Endothelial cell of umbilical vein (primary cell): ENCODE data around the gene PERM1. TPM values are rescaled to one million over a fixed set of nuclear protein-coding genes. Genes with fewer than 3 reads are reported as not detected.

ENCODE experiments used
- BruUV-seq: library from RNA; stranded (reverse); fragments of 400-500 nt; replicated peaks from 2 replicates; lab custom pipeline; 2021; lab: Mats Ljungman, UMichigan
- CTCF ChIA-PET: fragments of 300-600, 350-600 bp; sonication (Branson Sonifier 250); formaldehyde crosslinking; loops from one replicate; lab custom pipeline; 2021; ENCODE audit warnings: antibody characterized with exemption, inconsistent platforms; lab: Charles Lee
- POLR2A ChIA-PET: fragments of 300-600, 350-600 bp; sonication (Branson Sonifier 250); formaldehyde crosslinking; loops from one replicate; lab custom pipeline; 2021; ENCODE audit warnings: antibody characterized with exemption, inconsistent platforms; lab: Charles Lee
- DNase-seq: peaks from one replicate; pipeline ENCODE4 v3.0.0-alpha.2; 2011; ENCODE audit warnings: low read depth, low spot score
- FAIRE-seq: peaks from 2 replicates; lab custom pipeline; 2011; peaks lifted over from hg19 to GRCh38; lab: Jason Lieb, UNC
- H2AFZ ChIP-seq: 2 replicates; pipeline ENCODE4 v1.6.0; 2012; ENCODE audit warnings: low read depth, low read length, control low read depth, inconsistent platforms
- H3K27ac ChIP-seq: 2 replicates; pipeline ENCODE4 v1.5.1; 2011; ENCODE audit warnings: low read depth, mild to moderate bottlenecking, control low read depth, low read length, moderate library complexity; ENCODE audit not compliant: insufficient read depth
- H3K27me3 ChIP-seq, 2 experiments: 2 replicates each; pipeline versions ENCODE4 v1.6.0 to v1.6.1; 2011; ENCODE audit warnings: low read length in 2 of 2, mixed read lengths in 1 of 2; ENCODE audit not compliant: control insufficient read depth in 2 of 2, insufficient read depth in 2 of 2
- H3K36me3 ChIP-seq, 2 experiments: 2 replicates in 1 of 2; 3 replicates in 1 of 2; pipeline ENCODE4 v1.5.1; 2011; ENCODE audit warnings: low read length in 2 of 2, mild to moderate bottlenecking in 1 of 2, moderate library complexity in 1 of 2; ENCODE audit not compliant: control insufficient read depth in 2 of 2, insufficient read depth in 2 of 2; ENCODE audit errors: extremely low read depth in 1 of 2
- H3K4me1 ChIP-seq: 3 replicates; pipeline ENCODE4 v1.5.1; 2011; ENCODE audit warnings: mild to moderate bottlenecking, low read length; ENCODE audit not compliant: control insufficient read depth, insufficient read depth; ENCODE audit errors: extremely low read depth
- H3K4me2 ChIP-seq: 2 replicates; pipeline ENCODE4 v1.6.1; 2011; ENCODE audit warnings: low read length, control low read depth, mixed read lengths; ENCODE audit not compliant: insufficient read depth
- H3K4me3 ChIP-seq, 3 experiments: fragments of 200-600 bp in 1 of 3; sonication (generic), shearing (Covaris generic) in 1 of 3; replicated peaks in 1 of 3; 2 replicates each; pipeline ENCODE4 v1.5.1; 2011 to 2016; ENCODE audit warnings: control low read depth in 3 of 3, low read length in 3 of 3, mild to moderate bottlenecking in 2 of 3, inconsistent platforms in 1 of 3, low read depth in 1 of 3, moderate library complexity in 1 of 3; ENCODE audit not compliant: insufficient read depth in 1 of 3
- H3K79me2 ChIP-seq: 2 replicates; pipeline ENCODE4 v1.6.0; 2012; ENCODE audit warnings: low read length, inconsistent platforms; ENCODE audit not compliant: control insufficient read depth, insufficient read depth
- H3K9ac ChIP-seq: replicated peaks from 2 replicates; pipeline ENCODE3; 2011; ENCODE audit warnings: low read length, control low read depth; ENCODE audit not compliant: insufficient read depth; ENCODE audit errors: extremely low read depth
- H3K9me1 ChIP-seq: replicated peaks from 3 replicates; pipeline ENCODE4 v1.6.0; 2011; ENCODE audit warnings: mild to moderate bottlenecking, low read length; ENCODE audit not compliant: control insufficient read depth, insufficient read depth; ENCODE audit errors: extremely low read depth
- H3K9me3 ChIP-seq: replicated peaks from 2 replicates; pipeline ENCODE4 v1.5.1; 2012; ENCODE audit warnings: low read length, inconsistent platforms; ENCODE audit not compliant: control insufficient read depth, insufficient read depth
- H4K20me1 ChIP-seq: replicated peaks from 2 replicates; pipeline ENCODE3; 2011; ENCODE audit warnings: mild to moderate bottlenecking, low read length; ENCODE audit not compliant: control insufficient read depth, insufficient read depth; ENCODE audit errors: extremely low read depth
- EZH2 ChIP-seq: IDR thresholded peaks from 2 replicates; pipeline ENCODE4 v1.6.1; 2012; ENCODE audit warnings: borderline replicate concordance, low read depth, mild to moderate bottlenecking, moderate library complexity, low read length, inconsistent platforms; ENCODE audit not compliant: severe bottlenecking
- FOS ChIP-seq: IDR thresholded peaks from 2 replicates; pipeline ENCODE4 v1.6.1; 2011; ENCODE audit warnings: mild to moderate bottlenecking, low read length, moderate library complexity, borderline replicate concordance; ENCODE audit not compliant: insufficient read depth
- GATA2 ChIP-seq: IDR thresholded peaks from 2 replicates; pipeline ENCODE4 v1.7.0; 2011; ENCODE audit warnings: low read depth, mild to moderate bottlenecking, moderate library complexity, mixed read lengths, low read length; ENCODE audit not compliant: insufficient read length, insufficient read depth
- JUN ChIP-seq: IDR thresholded peaks from 2 replicates; pipeline ENCODE4 v1.6.1; 2011; ENCODE audit warnings: borderline replicate concordance, low read depth; ENCODE audit not compliant: insufficient read length, insufficient read depth
- MYC ChIP-seq: IDR thresholded peaks from one replicate; pipeline ENCODE4 v1.6.1; 2011; ENCODE audit warnings: mild to moderate bottlenecking, low read depth, low read length
- POLR2A ChIP-seq: IDR thresholded peaks from 2 replicates; pipeline ENCODE4 v1.6.1; 2012; ENCODE audit warnings: low read depth, mild to moderate bottlenecking, control low read depth, low read length
- POLR2AphosphoS5 ChIP-seq: IDR thresholded peaks from 2 replicates; pipeline ENCODE4 v1.6.1; 2012; ENCODE audit warnings: low read depth, mild to moderate bottlenecking, control low read depth, low read length, moderate library complexity; ENCODE audit not compliant: insufficient read depth
- dilution Hi-C: fragments of 300-500 bp; cut with MboI; formaldehyde crosslinking; loops from one replicate; pipeline ENCODE4 v1.15.0; 2019; ENCODE audit warnings: low sequenced_read_pairs; ENCODE audit not compliant: extremely low pct_ligation_motif_present
- intact Hi-C: fragments of 100-400 bp; cut with micrococcal nuclease; formaldehyde crosslinking; loops from one replicate; pipeline ENCODE4 v1.10.0; 2022
- polyA plus RNA-seq, 4 experiments: library from polyadenylated mRNA; depleted of rRNA in 3 of 4; stranded (reverse) in 3 of 4; unstranded in 1 of 4; fragments of >200 nt; gene quantifications; 2 replicates each; pipeline versions ENCODE4 v1.2.1 to v1.2.3, GENCODE V29; 2011 to 2012; ENCODE audit warnings: missing spikeins in 1 of 4
- total RNA-seq: library from RNA; stranded (reverse); gene quantifications from 2 replicates; pipeline ENCODE4 v1.2.3, GENCODE V29; 2021
- TF ChIP-seq, protein P1 (sequence below), 2 donors: IDR thresholded peaks; 1 replicate in 1 of 2; 2 replicates in 1 of 2; pipeline ENCODE4 v1.5.1; 2011; ENCODE audit warnings: low read length in 2 of 2, mild to moderate bottlenecking in 2 of 2, moderate library complexity in 2 of 2, control low read depth in 1 of 2, inconsistent platforms in 1 of 2, low read depth in 1 of 2; ENCODE audit not compliant: insufficient read depth in 1 of 2; ENCODE audit errors: extremely low read depth in 1 of 2
- TF ChIP-seq, protein P2 (sequence below): IDR thresholded peaks from 2 replicates; pipeline ENCODE4 v1.6.1; 2011; ENCODE audit not compliant: insufficient read depth, insufficient read length

Gene PERM1
- total and polyA plus RNA-seq, 2 donors (not counting 3 experiments of a cell fraction or from before 2014, with no cell fraction given), result not detected

DNA sequence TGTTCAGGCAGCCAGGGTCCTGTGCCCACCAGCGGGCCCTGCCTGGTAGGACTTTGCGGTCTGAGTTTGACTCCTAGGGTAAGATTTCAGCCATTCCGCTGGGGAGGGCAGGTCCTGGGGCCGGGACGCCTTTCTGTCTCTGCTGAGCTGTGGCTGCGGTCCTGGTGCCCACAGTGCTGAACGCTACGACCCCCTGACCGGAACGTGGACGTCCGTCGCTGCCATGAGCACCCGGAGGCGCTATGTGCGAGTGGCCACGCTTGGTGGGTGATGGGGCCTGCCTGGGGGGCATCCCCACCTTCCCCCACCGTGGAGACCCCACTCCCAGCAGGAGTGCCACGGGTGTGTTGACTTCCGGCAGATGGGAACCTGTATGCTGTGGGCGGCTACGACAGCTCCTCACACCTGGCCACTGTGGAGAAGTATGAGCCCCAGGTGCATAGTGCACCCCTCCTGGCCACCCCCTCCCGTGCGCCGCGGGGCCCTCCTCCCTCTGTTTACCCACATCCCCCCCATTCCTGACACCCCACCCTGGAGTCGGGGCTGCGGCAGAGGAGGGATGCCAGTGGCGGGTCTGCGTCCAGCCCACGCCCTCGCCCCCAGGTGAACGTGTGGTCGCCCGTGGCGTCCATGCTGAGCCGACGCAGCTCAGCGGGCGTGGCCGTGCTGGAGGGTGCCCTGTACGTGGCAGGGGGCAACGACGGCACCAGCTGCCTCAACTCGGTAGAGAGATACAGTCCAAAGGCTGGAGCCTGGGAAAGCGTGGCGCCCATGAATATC, 18.0 kb downstream of the PERM1 start:
- Histone ChIP-seq H2AFZ (no peak overlapping the region), H3K4me1 (peaks cover 11% of the 10 kb centered on the region), H3K4me3 (no peak overlapping the region), H3K79me2 (peaks cover 1% of the 10 kb centered on the region), H3K9me1 (no peaks in the 10 kb centered on the region), H3K27ac (no peak overlapping the region), H3K36me3 (peaks cover 0 to 2% of the 10 kb centered on the region in 2 experiments), H4K20me1 (no peaks in the 10 kb centered on the region), H3K9me3 (no peaks in the 10 kb centered on the region), H3K9ac (no peak overlapping the region), H3K27me3 (no peaks in the 10 kb centered on the region), H3K4me2 (no peak overlapping the region)
- DNase-seq (no peak), FAIRE-seq (no peak)
- TF ChIP-seq, protein P1, sequence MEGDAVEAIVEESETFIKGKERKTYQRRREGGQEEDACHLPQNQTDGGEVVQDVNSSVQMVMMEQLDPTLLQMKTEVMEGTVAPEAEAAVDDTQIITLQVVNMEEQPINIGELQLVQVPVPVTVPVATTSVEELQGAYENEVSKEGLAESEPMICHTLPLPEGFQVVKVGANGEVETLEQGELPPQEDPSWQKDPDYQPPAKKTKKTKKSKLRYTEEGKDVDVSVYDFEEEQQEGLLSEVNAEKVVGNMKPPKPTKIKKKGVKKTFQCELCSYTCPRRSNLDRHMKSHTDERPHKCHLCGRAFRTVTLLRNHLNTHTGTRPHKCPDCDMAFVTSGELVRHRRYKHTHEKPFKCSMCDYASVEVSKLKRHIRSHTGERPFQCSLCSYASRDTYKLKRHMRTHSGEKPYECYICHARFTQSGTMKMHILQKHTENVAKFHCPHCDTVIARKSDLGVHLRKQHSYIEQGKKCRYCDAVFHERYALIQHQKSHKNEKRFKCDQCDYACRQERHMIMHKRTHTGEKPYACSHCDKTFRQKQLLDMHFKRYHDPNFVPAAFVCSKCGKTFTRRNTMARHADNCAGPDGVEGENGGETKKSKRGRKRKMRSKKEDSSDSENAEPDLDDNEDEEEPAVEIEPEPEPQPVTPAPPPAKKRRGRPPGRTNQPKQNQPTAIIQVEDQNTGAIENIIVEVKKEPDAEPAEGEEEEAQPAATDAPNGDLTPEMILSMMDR (IDR thresholded peaks at IDR 0.05; ENCODE audit: extremely low read depth in 1 of 2, insufficient read depth in 1 of 2, low read depth in 1 of 2, low read length in 2 of 2), result no peak
- TF ChIP-seq FOS (no peak), POLR2AphosphoS5 (no peak), POLR2A (no peak), MYC (no peak), GATA2 (no peak), EZH2 (no peak), JUN (no peak)
- TF ChIP-seq, protein P2, sequence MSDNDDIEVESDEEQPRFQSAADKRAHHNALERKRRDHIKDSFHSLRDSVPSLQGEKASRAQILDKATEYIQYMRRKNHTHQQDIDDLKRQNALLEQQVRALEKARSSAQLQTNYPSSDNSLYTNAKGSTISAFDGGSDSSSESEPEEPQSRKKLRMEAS, result no peak
- CTCF ChIA-PET, result no interaction called here
- no TSS peak for BruUV-seq
- POLR2A ChIA-PET, result no interaction called here
- intact Hi-C loops, result no loop called here
- dilution Hi-C loops, result no loop called here
